ENCODE results near the gene BSCL2. TPM values are rescaled to one million over a fixed set of nuclear protein-coding genes. Genes with fewer than 3 reads are reported as not detected.
A peak's percentile ranks its signal among the peaks of the same experiment; 100 is the strongest.
"Not testable (repeated sequence)": the region's sequence is repeated elsewhere in the genome, so short reads cannot be mapped to it uniquely, and the experiment has no call there.

The BSCL2 gene
- total and polyA plus RNA-seq, 7 experiments from 2014 or later, result 28.4 to 63.5 (median 51.2) TPM

GRCh38 chr11:62705413-62705812, 1.8 kb downstream of the BSCL2 start:
- Histone ChIP-seq H3K27ac (ENCODE audit: low read depth, low read length) (peak overlapping the region; percentile 73), H3K9me3 (ENCODE audit: control insufficient read depth in 2 of 3, low read length in 3 of 3) (no peaks in the 10 kb centered on the region), H3K4me3 (ENCODE audit: low read length) (peak overlapping the region; percentile 74), H3K27me3 (ENCODE audit: control insufficient read depth in 2 of 2, insufficient read depth in 2 of 2, low read length in 2 of 2) (no peaks in the 10 kb centered on the region), H3K4me1 (ENCODE audit: control insufficient read depth in 2 of 2, insufficient read depth in 2 of 2, low read length in 2 of 2) (peaks cover 38 to 44% of the 10 kb centered on the region in 2 donors), H3K36me3 (ENCODE audit: control insufficient read depth in 2 of 3, insufficient read depth in 3 of 3, low read length in 3 of 3) (peaks cover 0 to 6% (median 0%) of the 10 kb centered on the region in 3 experiments)
- ChIA-PET POLR2A (interaction anchor here (0.5 to 13.6 kb wide), 17 partner anchors 9 to 150 kb away, joined by 3 to 347 read pairs (median 8); partner anchors contain the start of genes C11orf98, CSKMT, EEF1G and HNRNPUL2), CTCF (interaction anchor here (0.7 to 2.5 kb wide), 4 partner anchors 24 to 114 kb away, joined by 3 to 10 read pairs (median 4); partner anchors contain the start of gene TUT1)
- Mint-ChIP-seq H3K27me3 (no peaks in the 10 kb centered on the region), H3K36me3 (peaks cover 0 to 20% (median 5%) of the 10 kb centered on the region in 5 donors), H3K4me1 (peaks cover 17 to 49% (median 43%) of the 10 kb centered on the region in 7 donors), H3K4me3 (peak overlapping the region; percentile 83 to 97 (median 90)), H3K27ac (peak overlapping the region; percentile 69 to 90 (median 87)), H3K9me3 (peaks cover 0 to 4% (median 0%) of the 10 kb centered on the region in 11 donors)
- ATAC-seq (no peak), DNase-seq (no peak)
- intact Hi-C loops (cut with micrococcal nuclease), result loop anchor here in 1 of 2 donors (5.0 kb wide), 1 partner anchor 967 kb away; the partner anchor contains the start of gene ATL3

- ATAC-seq; intact Hi-C loops (cut with micrococcal nuclease): not testable (repeated sequence)
Observed at GRCh38 chr11:62703921-62704320, 3.3 kb downstream of the BSCL2 start.

GRCh38 chr11:62702246-62702645, 5.0 kb downstream of the BSCL2 start:
- Mint-ChIP-seq H3K36me3 (peaks cover 0 to 16% (median 5%) of the 10 kb centered on the region in 5 donors), H3K4me1 (peaks cover 9 to 20% (median 17%) of the 10 kb centered on the region in 7 donors), H3K27me3 (no peaks in the 10 kb centered on the region), H3K4me3 (no peak overlapping the region), H3K9me3 (no peaks in the 10 kb centered on the region), H3K27ac (peak overlapping the region in 1 of 9 donors; percentile 41)
- Histone ChIP-seq H3K4me1 (ENCODE audit: control insufficient read depth in 2 of 2, insufficient read depth in 2 of 2, low read length in 2 of 2) (peaks cover 17 to 19% of the 10 kb centered on the region in 2 donors), H3K27me3 (ENCODE audit: control insufficient read depth in 2 of 2, insufficient read depth in 2 of 2, low read length in 2 of 2) (no peaks in the 10 kb centered on the region), H3K27ac (ENCODE audit: low read depth, low read length) (no peak overlapping the region), H3K36me3 (ENCODE audit: control insufficient read depth in 2 of 3, insufficient read depth in 3 of 3, low read length in 3 of 3) (peaks cover 0 to 6% (median 0%) of the 10 kb centered on the region in 3 experiments), H3K9me3 (ENCODE audit: control insufficient read depth in 2 of 3, low read length in 3 of 3) (no peaks in the 10 kb centered on the region), H3K4me3 (ENCODE audit: low read length) (no peak overlapping the region)
- ChIA-PET CTCF (no interaction called here), POLR2A (interaction anchor here (1.1 to 8.8 kb wide), 7 partner anchors 15 to 152 kb away, joined by 3 to 81 read pairs (median 5); partner anchors contain the start of genes C11orf98, CSKMT, HNRNPUL2 and INTS5)
- ATAC-seq (peak; percentile 21), DNase-seq (no peak)
- intact Hi-C loops (cut with micrococcal nuclease), result no loop called here

More at GRCh38 chr11:62703921-62704320, 3.3 kb downstream of the BSCL2 start:
- H3K27ac ChIP-seq (ENCODE audit: low read depth, low read length); DNase-seq; H3K27me3 ChIP-seq (ENCODE audit: control insufficient read depth in 2 of 2, insufficient read depth in 2 of 2, low read length in 2 of 2); H3K4me3 ChIP-seq (ENCODE audit: low read length); CTCF ChIA-PET; H3K4me3 Mint-ChIP-seq; H3K27me3 Mint-ChIP-seq; H3K9me3 ChIP-seq (ENCODE audit: control insufficient read depth in 2 of 3, low read length in 3 of 3); H3K27ac Mint-ChIP-seq; H3K36me3 ChIP-seq (ENCODE audit: control insufficient read depth in 2 of 3, insufficient read depth in 3 of 3, low read length in 3 of 3); H3K9me3 Mint-ChIP-seq: not testable (repeated sequence)
- Mint-ChIP-seq H3K36me3 (peaks cover 0 to 13% (median 5%) of the 10 kb centered on the region in 5 donors), H3K4me1 (peaks cover 13 to 36% (median 31%) of the 10 kb centered on the region in 7 donors)
- POLR2A ChIA-PET, result interaction anchor here (0.6 to 13.6 kb wide), 11 partner anchors 11 to 302 kb away, joined by 3 to 347 read pairs (median 4); partner anchors contain the start of genes C11orf98, CSKMT, HNRNPUL2 and TTC9C
- peaks cover 29 to 36% of the 10 kb centered on the region in 2 donors for H3K4me1 ChIP-seq (ENCODE audit: control insufficient read depth in 2 of 2, insufficient read depth in 2 of 2, low read length in 2 of 2)

GRCh38 chr11:62694455-62695167, 12.6 kb downstream of the BSCL2 start:
- H3K4me3 ChIP-seq (ENCODE audit: low read length), result no peak overlapping the region
- H3K27me3 Mint-ChIP-seq, result no peaks in the 10 kb centered on the region
- peaks cover 0 to 6% of the 10 kb centered on the region in 2 donors for H3K4me1 ChIP-seq (ENCODE audit: control insufficient read depth in 2 of 2, insufficient read depth in 2 of 2, low read length in 2 of 2)
- ATAC-seq (peak; percentile 93), DNase-seq (peak; percentile 50 to 80 (median 70))
- no peaks in the 10 kb centered on the region for H3K27me3 ChIP-seq (ENCODE audit: control insufficient read depth in 2 of 2, insufficient read depth in 2 of 2, low read length in 2 of 2)
- peak overlapping the region in 5 of 9 donors; percentile 1 to 78 (median 18) for H3K27ac Mint-ChIP-seq
- peaks cover 0 to 22% (median 14%) of the 10 kb centered on the region in 5 donors for H3K36me3 Mint-ChIP-seq
- no peak overlapping the region for H3K27ac ChIP-seq (ENCODE audit: low read depth, low read length)
- peaks cover 0 to 32% (median 0%) of the 10 kb centered on the region in 3 experiments for H3K36me3 ChIP-seq (ENCODE audit: control insufficient read depth in 2 of 3, insufficient read depth in 3 of 3, low read length in 3 of 3)
- CTCF ChIA-PET, result interaction anchor here (0.7 to 4.8 kb wide), 14 partner anchors 14 to 274 kb away, joined by 3 to 31 read pairs (median 4); partner anchors contain the start of genes B3GAT3, C11orf98, CSKMT and TUT1
- H3K9me3 Mint-ChIP-seq, result no peaks in the 10 kb centered on the region
- peak overlapping the region in 1 of 10 donors; percentile 14 for H3K4me3 Mint-ChIP-seq
- intact Hi-C loops (cut with micrococcal nuclease), result loop anchor here (1.0 to 5.0 kb wide), 6 partner anchors 13 to 312 kb away; partner anchors contain the start of gene EML3 (in 2 of the 2)
- peaks cover 0 to 8% (median 6%) of the 10 kb centered on the region in 7 donors for H3K4me1 Mint-ChIP-seq
- POLR2A ChIA-PET, result interaction anchor here (0.7 to 5.7 kb wide), 10 partner anchors 11 to 102 kb away, joined by 3 to 26 read pairs (median 4); partner anchors contain the start of genes C11orf98, CSKMT, HNRNPUL2 and INTS5
- H3K9me3 ChIP-seq (ENCODE audit: control insufficient read depth in 2 of 3, low read length in 3 of 3), result no peaks in the 10 kb centered on the region

GRCh38 chr11:62693624-62694023, 13.6 kb downstream of the BSCL2 start:
- peaks cover 0 to 34% (median 0%) of the 10 kb centered on the region in 3 experiments for H3K36me3 ChIP-seq (ENCODE audit: control insufficient read depth in 2 of 3, insufficient read depth in 3 of 3, low read length in 3 of 3)
- ATAC-seq; H3K9me3 ChIP-seq (ENCODE audit: control insufficient read depth in 2 of 3, low read length in 3 of 3); DNase-seq; H3K27ac Mint-ChIP-seq; H3K9me3 Mint-ChIP-seq; H3K4me3 ChIP-seq (ENCODE audit: low read length); H3K4me1 ChIP-seq (ENCODE audit: control insufficient read depth in 2 of 2, insufficient read depth in 2 of 2, low read length in 2 of 2); H3K27ac ChIP-seq (ENCODE audit: low read depth, low read length); H3K4me1 Mint-ChIP-seq; H3K4me3 Mint-ChIP-seq; H3K27me3 Mint-ChIP-seq; H3K27me3 ChIP-seq (ENCODE audit: control insufficient read depth in 2 of 2, insufficient read depth in 2 of 2, low read length in 2 of 2): not testable (repeated sequence)
- CTCF ChIA-PET, result interaction anchor here (0.7 to 4.8 kb wide), 10 partner anchors 13 to 269 kb away, joined by 3 to 31 read pairs (median 4); partner anchors contain the start of genes C11orf98, CSKMT and TUT1
- POLR2A ChIA-PET, result interaction anchor here (1.0 to 5.7 kb wide), 5 partner anchors 12 to 101 kb away, joined by 4 to 26 read pairs (median 5); partner anchors contain the start of genes LBHD1 and TUT1
- peaks cover 0 to 23% (median 14%) of the 10 kb centered on the region in 5 donors for H3K36me3 Mint-ChIP-seq
- intact Hi-C loops (cut with micrococcal nuclease), result loop anchor here (1.0 to 5.0 kb wide), 6 partner anchors 12 to 311 kb away; partner anchors contain the start of gene EML3 (in 1 of the 2)
